SK-N-SH (cell line): ENCODE results near the gene PGF. TPM values are rescaled to one million over a fixed set of nuclear protein-coding genes. Genes with fewer than 3 reads are reported as not detected.

Experiments
- CTCF ChIA-PET: fragments of 300-600, 350-600 bp; formaldehyde crosslinking; extraction: SDS; loops from one replicate; lab custom pipeline; 2021; lab: Yijun Ruan, JAX
- POLR2A ChIA-PET: fragments of 350-600 bp; sonication (Branson Sonifier 250); formaldehyde crosslinking; extraction: SDS; loops from one replicate; lab custom pipeline; 2020; ENCODE audit warnings: antibody characterized with exemption, inconsistent platforms; lab: Yijun Ruan, JAX
- DNase-seq: peaks from one replicate; pipeline ENCODE4 v3.0.0; 2012
- H2AFZ ChIP-seq: fragments of 200-600 bp; sonication (generic); 2 replicates; pipeline ENCODE4 v1.8.1; 2016; ENCODE audit warnings: antibody characterized with exemption, mild to moderate bottlenecking, low read depth
- H3F3A ChIP-seq: fragments of 200-600 bp; sonication (generic); replicated peaks from 2 replicates; pipeline ENCODE3; 2016; ENCODE audit warnings: antibody characterized with exemption, mild to moderate bottlenecking; ENCODE audit not compliant: insufficient read depth
- H3K27ac ChIP-seq, 2 experiments: fragments of 200-500 bp in 1 of 2; fragments of 200-600 bp in 1 of 2; sonication (Bioruptor generic) in 1 of 2; sonication (generic), shearing (Covaris generic) in 1 of 2; 2 replicates each; pipeline versions ENCODE4 v1.5.1 to v1.6.1; 2014 to 2016; ENCODE audit warnings: low read depth in 2 of 2, inconsistent platforms in 1 of 2, low read length in 1 of 2, mild to moderate bottlenecking in 1 of 2, mixed read lengths in 1 of 2
- H3K27me3 ChIP-seq: fragments of 200-600 bp; sonication (generic), shearing (Covaris generic); 2 replicates; pipeline ENCODE4 v1.6.1; 2016; ENCODE audit warnings: mixed run types; ENCODE audit not compliant: insufficient read depth
- H3K36me3 ChIP-seq, 2 experiments: fragments of 200-500 bp in 1 of 2; fragments of 200-600 bp in 1 of 2; sonication (Bioruptor generic) in 1 of 2; sonication (generic) in 1 of 2; replicated peaks in 1 of 2; 2 replicates each; pipeline versions ENCODE3 to v1.5.1; 2014 to 2016; ENCODE audit warnings: low read length in 1 of 2, mild to moderate bottlenecking in 1 of 2; ENCODE audit not compliant: insufficient read depth in 2 of 2, control insufficient read depth in 1 of 2
- H3K4me1 ChIP-seq, 2 experiments: fragments of 200-500 bp in 1 of 2; fragments of 200-600 bp in 1 of 2; sonication (Bioruptor generic) in 1 of 2; sonication (generic), shearing (Covaris generic) in 1 of 2; 2 replicates each; pipeline versions ENCODE4 v1.5.1 to v1.6.1; 2014 to 2016; ENCODE audit warnings: low read depth in 1 of 2, low read length in 1 of 2, mixed run types in 1 of 2; ENCODE audit not compliant: insufficient read depth in 2 of 2, control insufficient read depth in 1 of 2
- H3K4me2 ChIP-seq: fragments of 200-600 bp; sonication (generic), shearing (Covaris generic); 2 replicates; pipeline ENCODE4 v1.6.1; 2017; ENCODE audit warnings: mixed run types
- H3K4me3 ChIP-seq, 2 experiments: fragments of 200-500 bp in 1 of 2; fragments of 200-600 bp in 1 of 2; sonication (Bioruptor generic) in 1 of 2; sonication (generic), shearing (Covaris generic) in 1 of 2; 2 replicates each; pipeline versions ENCODE4 v1.5.1 to v1.8.1; 2014 to 2016; ENCODE audit warnings: low read depth in 2 of 2, inconsistent platforms in 1 of 2, low read length in 1 of 2, mild to moderate bottlenecking in 1 of 2, mixed read lengths in 1 of 2, moderate library complexity in 1 of 2
- H3K79me2 ChIP-seq: fragments of 200-600 bp; sonication (generic); 2 replicates; pipeline ENCODE4 v1.8.1; 2017; ENCODE audit warnings: mild to moderate bottlenecking; ENCODE audit not compliant: insufficient read depth
- H3K9ac ChIP-seq: fragments of 200-600 bp; sonication (generic); 2 replicates; pipeline ENCODE4 v1.6.1; 2017; ENCODE audit warnings: mixed run types
- H3K9me2 ChIP-seq: fragments of 200-600 bp; sonication (generic); 2 replicates; pipeline ENCODE4 v1.6.1; 2017; ENCODE audit warnings: mixed run types
- H3K9me3 ChIP-seq: fragments of 200-600 bp; sonication (generic); 2 replicates; pipeline ENCODE4 v1.6.1; 2017; ENCODE audit warnings: mixed run types, mild to moderate bottlenecking, moderate library complexity
- H4K20me1 ChIP-seq: fragments of 200-600 bp; sonication (generic); 2 replicates; pipeline ENCODE4 v1.6.1; 2017; ENCODE audit warnings: mild to moderate bottlenecking, mixed run types; ENCODE audit not compliant: insufficient read depth
- ELF1 ChIP-seq: IDR thresholded peaks from 2 replicates; pipeline ENCODE4 v1.4.0; 2012
- EP300 ChIP-seq, 2 experiments: IDR thresholded peaks; 2 replicates each; pipeline versions ENCODE4 v1.4.0 to v1.6.1; 2012; ENCODE audit warnings: borderline replicate concordance in 1 of 2, low read depth in 1 of 2, low read length in 1 of 2
- FOSL2 ChIP-seq: IDR thresholded peaks from 2 replicates; pipeline ENCODE4 v1.4.0; 2012; ENCODE audit warnings: low read depth, mild to moderate bottlenecking, moderate library complexity, borderline replicate concordance
- FOXJ3 ChIP-seq: sonication (generic); formaldehyde crosslinking; IDR thresholded peaks from 2 replicates; pipeline ENCODE4 v1.5.1; 2020; ENCODE audit warnings: mild to moderate bottlenecking, missing genetic modification reagents
- GATA2 ChIP-seq: sonication (generic); formaldehyde crosslinking; IDR thresholded peaks from 2 replicates; pipeline ENCODE4 v1.5.0; 2020; ENCODE audit warnings: mild to moderate bottlenecking, missing genetic modification reagents
- IRF3 ChIP-seq: fragments of 150-350 bp; IDR thresholded peaks from 2 replicates; pipeline ENCODE4 v1.6.1; 2016; ENCODE audit warnings: mild to moderate bottlenecking, low read depth, low read length
- JUND ChIP-seq: IDR thresholded peaks from 2 replicates; pipeline ENCODE4 v1.4.0; 2012
- MEF2A ChIP-seq: IDR thresholded peaks from 2 replicates; pipeline ENCODE4 v1.4.0; 2012; ENCODE audit warnings: low read depth, borderline replicate concordance
- POLR2AphosphoS5 ChIP-seq: IDR thresholded peaks from 2 replicates; pipeline ENCODE4 v1.6.1; 2012; ENCODE audit warnings: low read depth, low read length
- RAD21 ChIP-seq: IDR thresholded peaks from 2 replicates; pipeline ENCODE4 v1.6.1; 2012; ENCODE audit warnings: mild to moderate bottlenecking, low read length
- RCOR1 ChIP-seq: fragments of 150-350 bp; IDR thresholded peaks from 2 replicates; pipeline ENCODE4 v1.6.1; 2017; ENCODE audit warnings: antibody characterized with exemption, low read length
- REST ChIP-seq: IDR thresholded peaks from 2 replicates; pipeline ENCODE4 v1.6.1; 2012; ENCODE audit warnings: mild to moderate bottlenecking, low read depth, low read length, moderate library complexity
- RFX5 ChIP-seq: IDR thresholded peaks from 2 replicates; pipeline ENCODE4 v1.6.1; 2012; ENCODE audit warnings: mild to moderate bottlenecking, improper control_type of control experiment, low read length
- RXRA ChIP-seq: IDR thresholded peaks from 2 replicates; pipeline ENCODE4 v1.4.0; 2012; ENCODE audit warnings: low read depth, mild to moderate bottlenecking, borderline replicate concordance
- SIN3A ChIP-seq: IDR thresholded peaks from 2 replicates; pipeline ENCODE4 v1.6.1; 2012; ENCODE audit warnings: low read depth, mild to moderate bottlenecking, low read length, moderate library complexity, borderline replicate concordance
- TAF1 ChIP-seq: IDR thresholded peaks from 2 replicates; pipeline ENCODE4 v1.6.1; 2012; ENCODE audit warnings: low read depth, mild to moderate bottlenecking, low read length, moderate library complexity, borderline replicate concordance
- TEAD4 ChIP-seq: IDR thresholded peaks from 2 replicates; pipeline ENCODE4 v1.4.0; 2012; ENCODE audit warnings: mild to moderate bottlenecking, borderline replicate concordance; ENCODE audit not compliant: insufficient read depth
- USF1 ChIP-seq: IDR thresholded peaks from 2 replicates; pipeline ENCODE4 v1.4.0; 2012; ENCODE audit warnings: low read depth, borderline replicate concordance
- ZBTB33 ChIP-seq: IDR thresholded peaks from 2 replicates; pipeline ENCODE4 v1.4.0; 2012; ENCODE audit warnings: low read depth, borderline replicate concordance
- WGBS: methylation state at CpG from one replicate; pipeline ENCODE4 v1.1.6; 2017; ENCODE audit warnings: low lambda C conversion rate; 5-methylcytosine and 5-hydroxymethylcytosine counted together
- polyA plus RNA-seq, 3 experiments: library from polyadenylated mRNA; depleted of rRNA; stranded (reverse); fragments of >200 nt; gene quantifications; 2 replicates each; pipeline ENCODE4 v1.2.3, GENCODE V29; 2012

PGF gene
- polyA plus RNA-seq, 1 of the 3 experiments (the other 2 are of a cell fraction) = 4.4 TPM

- H3K9ac ChIP-seq = peak overlapping the region; percentile 36; the same call in 1 of the 2 replicates
- H3K27ac ChIP-seq = no peak overlapping the region
- 0 out of 2 replicates have a peak overlapping the region, but pooled peaks have one; percentile 85 for H2AFZ ChIP-seq
- H3K9me3 ChIP-seq = no peaks in the 10 kb centered on the region
- no peaks in the 10 kb centered on the region for H3K9me2 ChIP-seq
- ChIA-PET CTCF (interaction anchor here (0.8 to 3.3 kb wide), 11 partner anchors 16 to 204 kb away, joined by 3 to 17 read pairs (median 6); partner anchors contain the start of gene NEK9), POLR2A (interaction anchor here (1.0 to 1.9 kb wide), 4 partner anchors 11 to 147 kb away, joined by 4 read pairs; partner anchors contain the start of gene ZC2HC1C)
- TF ChIP-seq JUND (no peak), GATA2 (CRISPR knock-in tag) (no peak), SIN3A (no peak), ZBTB33 (no peak), USF1 (no peak), IRF3 (no peak), TEAD4 (no peak), RAD21 (no peak), REST (no peak), EP300 (IDR thresholded peaks at IDR 0.05; ENCODE audit: borderline replicate concordance in 1 of 2, low read depth in 1 of 2, low read length in 1 of 2) (no peak), RFX5 (no peak), POLR2AphosphoS5 (no peak), RCOR1 (no peak), FOSL2 (no peak), ELF1 (no peak), RXRA (no peak), TAF1 (no peak), FOXJ3 (CRISPR knock-in tag) (no peak), MEF2A (no peak)
- peaks cover 6% of the 10 kb centered on the region; the same call in 1 of the 2 replicates for H3K27me3 ChIP-seq
- H3K4me3 ChIP-seq = peak overlapping the region; percentile 52 to 61
- no peak for DNase-seq
- H4K20me1 ChIP-seq = no peaks in the 10 kb centered on the region
- no peaks in the 10 kb centered on the region for H3F3A ChIP-seq
- 96% methylated on average over 15 of the region's 19 CpGs for WGBS
- no peaks in the 10 kb centered on the region for H3K36me3 ChIP-seq
- peak overlapping the region; percentile 70; the same call in 1 of the 2 replicates for H3K4me2 ChIP-seq
- H3K4me1 ChIP-seq = no peaks in the 10 kb centered on the region; a peak in 1 of 4 replicates
- no peaks in the 10 kb centered on the region for H3K79me2 ChIP-seq
Observed at GRCh38 chr14:74921987-74922751, 33.2 kb downstream of the PGF start.
